ENCODE results near the gene FSCN2.

- TF ChIP-seq CBX3 (IDR thresholded peaks at IDR 0.05; ENCODE audit: borderline replicate concordance, low read depth) (no peak), GABPA (IDR thresholded peaks at IDR 0.05; ENCODE audit: low read depth) (no peak), CTCF (IDR thresholded peaks at IDR 0.05 in 2 of 3, conservative IDR thresholded peaks at IDR 0.05 in 1 of 3; ENCODE audit: control insufficient read depth in 2 of 3, extremely low read depth in 1 of 3, insufficient read depth in 1 of 3, low read depth in 3 of 3, low read length in 3 of 3) (no peak), PKNOX1 (IDR thresholded peaks at IDR 0.05) (no peak), EZH2 (IDR thresholded peaks at IDR 0.05; ENCODE audit: borderline replicate concordance, control insufficient read depth, low read depth, low read length) (no peak), SP1 (IDR thresholded peaks at IDR 0.05; ENCODE audit: low read depth, low read length) (no peak), CBX5 (IDR thresholded peaks at IDR 0.05; ENCODE audit: low read depth) (no peak), POLR2AphosphoS5 (IDR thresholded peaks at IDR 0.05; ENCODE audit: low read length) (no peak), SIN3A (IDR thresholded peaks at IDR 0.05; ENCODE audit: low read depth, low read length) (no peak), CEBPB (IDR thresholded peaks at IDR 0.05; ENCODE audit: borderline replicate concordance in 1 of 2, low read depth in 2 of 2, low read length in 2 of 2) (no peak), REST (IDR thresholded peaks at IDR 0.05; ENCODE audit: low read depth, low read length) (no peak), GATAD2B (conservative IDR thresholded peaks at IDR 0.05; ENCODE audit: low read depth) (no peak), NRF1 (conservative IDR thresholded peaks at IDR 0.05; ENCODE audit: low read depth, low read length) (no peak)
These were observed 8.4 kb downstream of the FSCN2 start for GRCh38 chr17:81536299-81537290.

All from GM12878 (cell line).